GM21515 (cell line): Measurements from ENCODE around the gene GSTP1.
A peak's percentile ranks its signal among the peaks of the same experiment; 100 is the strongest.
"Not testable (repeated sequence)": the region's sequence is repeated elsewhere in the genome, so short reads cannot be mapped to it uniquely, and the experiment has no call there.

ENCODE experiments used
- ATAC-seq: cut with Tn5 transposase; IDR thresholded peaks from one replicate; pipeline ENCODE4 v1.9.1; 2021; ENCODE audit not compliant: unreplicated experiment

Gene GSTP1

DNA sequence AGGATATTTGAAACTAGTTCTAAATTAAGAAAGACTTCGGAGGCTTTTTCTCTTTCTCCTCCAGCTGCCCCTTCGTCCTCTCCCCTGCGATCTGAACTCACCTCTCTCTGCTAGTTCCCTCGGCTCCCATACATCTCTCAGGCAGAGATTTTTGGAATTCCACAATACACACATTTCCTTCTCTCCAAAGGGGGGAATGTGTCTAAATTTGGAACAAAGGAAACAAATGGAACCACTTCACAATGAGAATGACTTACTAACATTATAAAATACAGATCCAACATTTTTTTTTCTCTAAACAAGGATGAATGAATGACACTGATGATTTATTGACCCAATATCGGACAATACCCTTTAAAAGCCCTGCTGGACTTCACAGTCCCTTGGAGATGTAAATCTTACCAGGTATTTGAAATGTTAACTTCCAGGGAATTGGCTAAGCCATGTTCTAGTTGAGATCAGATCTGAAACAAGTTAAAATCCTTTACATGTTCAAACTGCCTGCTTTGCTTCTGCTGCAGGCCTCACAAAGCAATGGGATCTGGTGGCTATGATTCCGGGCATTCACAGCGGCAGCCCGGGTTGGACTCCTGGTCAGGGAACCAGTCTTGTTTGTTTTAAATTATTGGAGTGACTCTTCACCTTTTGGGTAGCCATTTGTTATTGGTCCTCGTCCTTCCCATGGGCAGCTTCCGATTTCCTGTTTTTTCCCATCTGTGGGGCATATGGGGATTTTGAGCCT is 20.5 kb upstream of the GSTP1 start:
- no peak for ATAC-seq

DNA sequence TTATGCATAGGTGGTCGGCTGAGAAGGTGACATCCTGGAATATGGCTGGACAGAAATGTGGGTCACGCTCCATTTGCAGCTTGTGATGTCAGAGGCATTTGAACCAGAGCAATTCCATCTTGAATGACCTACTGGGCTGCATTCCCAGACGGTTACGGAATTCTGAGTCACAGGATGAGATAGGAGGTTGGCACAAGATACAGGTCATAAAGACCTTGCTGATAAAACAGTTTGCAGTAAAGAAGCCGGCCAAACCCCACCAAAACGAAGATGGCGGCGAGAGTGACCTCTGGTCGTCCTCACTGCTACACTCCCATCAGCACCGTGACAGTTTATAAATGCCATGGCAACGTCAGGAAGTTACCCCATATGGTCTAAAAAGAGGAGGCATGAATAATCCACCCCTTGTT is 19.9 kb upstream of the GSTP1 start:
- not testable (repeated sequence) for ATAC-seq

DNA sequence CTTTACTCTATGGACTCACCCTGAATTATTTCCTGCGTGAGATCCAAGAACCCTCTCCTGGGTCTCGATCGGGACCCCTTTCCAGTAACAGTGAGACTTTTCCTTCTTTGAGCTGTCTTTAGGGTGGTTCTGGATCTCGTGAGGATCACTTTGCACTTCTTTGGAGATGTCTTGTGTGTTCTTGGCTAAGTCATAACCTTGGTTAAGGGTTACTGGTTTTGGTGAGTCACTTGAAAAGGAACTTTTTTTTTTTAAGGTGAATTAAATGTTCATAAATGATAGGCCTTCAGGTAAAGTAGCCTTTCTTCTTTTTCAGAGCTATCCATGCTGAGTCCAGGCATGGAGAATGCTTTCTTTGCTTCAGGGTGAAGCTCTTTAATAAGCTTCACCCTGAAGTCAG is 19.4 kb upstream of the GSTP1 start:
- ATAC-seq, result no peak

DNA sequence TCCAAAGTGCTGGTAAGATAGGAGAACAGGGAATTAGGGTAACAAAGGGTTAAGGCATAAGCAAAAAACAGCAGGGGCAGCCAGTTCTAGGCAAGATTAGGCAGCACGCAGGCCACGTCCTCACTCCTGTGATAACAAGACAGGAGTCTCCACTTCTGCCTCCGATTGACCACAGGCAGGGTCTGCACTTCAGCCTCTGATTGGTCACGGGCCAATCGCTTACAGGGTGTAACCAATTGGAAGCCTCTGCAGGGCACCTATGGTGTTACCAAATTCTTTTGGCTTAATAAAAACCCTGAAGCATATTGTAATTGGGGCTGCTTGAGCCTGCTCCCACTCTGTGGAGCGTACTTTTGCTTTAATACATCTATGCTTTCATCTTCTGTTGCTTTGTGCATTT is 12.2 kb upstream of the GSTP1 start:
- ATAC-seq, result no peak

DNA sequence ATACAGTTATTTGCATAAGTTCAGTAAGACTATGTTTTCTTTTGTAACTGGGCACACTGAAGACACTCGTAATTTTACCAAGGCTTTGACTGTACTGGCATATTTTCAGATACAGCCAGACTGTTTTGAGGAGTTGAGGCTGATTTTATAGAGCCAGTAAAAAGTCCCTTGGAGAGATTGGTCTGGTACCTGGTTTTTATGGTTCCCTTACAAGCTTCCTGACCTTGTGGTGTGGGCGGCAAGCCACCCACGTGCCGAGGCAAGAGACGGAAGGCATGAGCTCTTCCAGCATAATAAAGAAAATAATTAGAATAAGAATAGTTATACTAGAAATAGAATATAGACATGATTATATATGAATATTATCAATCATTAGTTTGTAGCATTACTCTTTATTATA is 11.3 kb upstream of the GSTP1 start:
- no peak for ATAC-seq

DNA sequence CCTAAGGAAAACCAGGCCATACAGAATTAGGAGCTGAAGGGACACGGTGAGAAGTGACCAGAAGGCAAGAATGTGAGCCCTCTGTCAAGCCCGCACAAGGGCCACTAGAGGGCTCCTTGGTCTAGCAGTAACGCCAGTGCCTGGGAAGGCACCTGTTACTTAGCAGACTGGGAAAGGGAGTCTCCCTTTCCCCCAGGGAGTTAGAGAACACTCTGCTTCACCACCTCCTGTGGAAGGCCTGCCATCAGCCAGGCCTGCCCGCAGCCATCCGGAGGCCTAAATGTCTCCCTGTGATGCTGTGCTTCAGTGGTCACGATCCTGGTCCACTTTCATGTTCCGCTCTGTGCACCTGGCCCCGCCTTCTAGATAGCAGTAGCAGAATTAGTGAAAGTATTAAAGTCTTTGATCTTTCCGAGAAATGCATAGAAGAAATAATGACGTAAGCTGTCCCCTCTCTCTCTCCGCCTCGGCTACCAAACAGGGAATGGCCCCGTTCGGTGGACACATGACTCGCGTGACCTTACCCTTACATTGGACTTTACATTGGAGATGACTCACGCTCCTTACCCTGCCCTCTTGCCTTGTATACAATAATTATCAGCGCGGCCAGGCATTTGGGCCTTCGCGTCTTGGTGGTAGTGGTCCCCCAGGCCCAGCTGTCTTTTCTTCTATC is 10.7 kb upstream of the GSTP1 start:
- ATAC-seq, result no peak

DNA sequence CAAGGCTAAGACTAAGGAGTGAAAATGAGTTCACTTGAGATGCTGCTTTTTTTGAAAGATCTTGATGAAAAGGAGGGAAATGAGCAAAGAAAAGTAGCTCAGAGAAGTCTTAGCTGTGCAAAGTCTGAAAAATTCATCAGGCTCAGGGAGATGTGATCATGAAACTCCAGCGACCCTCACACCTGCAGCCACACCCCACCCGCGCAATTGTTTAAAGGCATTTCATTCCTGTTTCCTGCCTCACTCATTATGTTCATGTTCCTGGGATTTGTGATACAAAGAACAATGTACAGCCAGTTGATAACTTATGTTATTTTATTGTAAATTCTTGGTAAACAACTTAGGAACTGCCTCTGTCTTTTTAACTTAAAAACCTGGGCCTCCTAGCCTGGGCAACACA is 8.7 kb upstream of the GSTP1 start:
- no peak for ATAC-seq

DNA sequence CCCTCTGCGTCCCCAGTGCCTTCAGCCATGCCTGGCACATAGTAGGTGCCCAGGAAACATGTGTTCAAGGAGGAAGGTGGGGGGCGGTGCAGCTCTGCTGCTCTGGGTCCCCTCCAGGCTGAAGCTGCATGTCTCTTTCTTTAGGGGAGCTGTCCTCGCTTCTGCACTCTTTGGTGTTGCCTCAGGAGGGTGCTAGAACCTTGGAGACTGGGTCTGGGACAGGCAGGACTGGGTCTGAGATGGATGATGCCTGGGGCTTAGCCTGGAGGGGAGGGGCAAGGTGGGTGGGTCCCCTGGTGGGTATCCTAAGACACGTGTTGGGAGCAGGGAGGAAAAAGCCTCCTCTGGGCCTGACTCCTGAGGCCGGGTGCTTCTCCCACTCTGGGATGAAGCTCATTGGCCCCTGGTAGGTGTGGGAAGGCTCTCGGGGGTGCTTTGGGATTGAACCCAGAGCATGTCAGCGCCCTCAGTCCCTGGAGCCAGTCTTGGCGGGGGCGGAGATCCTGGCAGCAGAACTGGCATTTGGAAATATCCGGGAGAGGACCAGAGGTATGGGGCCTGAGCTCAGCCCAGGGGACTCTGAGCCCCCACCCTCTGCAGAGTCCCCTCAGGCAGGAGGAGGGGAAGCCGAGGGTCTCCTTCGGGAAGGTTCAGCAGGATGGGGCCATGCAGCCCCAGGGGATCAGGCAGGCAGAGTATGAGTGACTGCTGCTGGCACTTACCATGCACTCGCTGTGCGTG is 6.7 kb upstream of the GSTP1 start:
- no peak for ATAC-seq

DNA sequence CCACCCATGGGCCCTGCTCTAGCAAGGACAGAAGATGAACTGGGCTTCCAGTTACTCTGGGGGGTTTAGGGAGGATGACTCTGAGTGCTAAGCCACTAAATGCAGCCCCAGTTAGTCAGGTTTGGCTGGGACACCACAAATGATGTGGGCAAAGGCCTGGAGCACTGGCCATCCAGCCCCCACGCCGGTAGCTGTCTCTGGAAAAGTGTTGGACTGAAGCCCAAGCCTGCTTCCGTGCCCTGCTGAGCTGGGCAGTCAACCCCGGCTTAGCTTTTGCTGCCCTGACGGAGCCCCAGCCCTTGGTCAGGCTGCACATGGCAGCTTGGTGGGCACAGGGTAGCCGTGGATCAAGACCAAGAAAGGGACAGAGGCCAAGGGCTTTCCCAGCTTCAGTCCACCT is 5.7 kb upstream of the GSTP1 start:
- ATAC-seq, result no peak

DNA sequence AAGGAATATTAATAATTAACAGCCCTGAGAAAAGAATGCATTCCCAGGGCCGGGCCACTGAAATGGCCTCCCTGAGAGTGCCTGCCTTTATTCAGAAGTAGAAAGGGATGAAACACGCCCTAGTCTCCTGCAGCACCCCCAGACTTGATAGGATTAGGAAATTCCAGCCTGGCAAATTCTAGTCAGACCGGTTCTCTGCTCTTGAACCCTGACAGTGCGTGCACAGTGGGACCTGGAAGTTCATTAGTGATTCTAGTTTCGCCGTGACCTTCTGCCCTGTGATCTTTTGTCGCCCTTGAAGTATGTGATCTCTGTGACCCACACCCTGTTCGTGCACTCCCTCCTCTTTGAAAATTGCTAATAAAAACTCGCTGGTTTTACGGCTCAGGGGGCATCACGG is 2.1 kb upstream of the GSTP1 start:
- ATAC-seq, result no peak

DNA sequence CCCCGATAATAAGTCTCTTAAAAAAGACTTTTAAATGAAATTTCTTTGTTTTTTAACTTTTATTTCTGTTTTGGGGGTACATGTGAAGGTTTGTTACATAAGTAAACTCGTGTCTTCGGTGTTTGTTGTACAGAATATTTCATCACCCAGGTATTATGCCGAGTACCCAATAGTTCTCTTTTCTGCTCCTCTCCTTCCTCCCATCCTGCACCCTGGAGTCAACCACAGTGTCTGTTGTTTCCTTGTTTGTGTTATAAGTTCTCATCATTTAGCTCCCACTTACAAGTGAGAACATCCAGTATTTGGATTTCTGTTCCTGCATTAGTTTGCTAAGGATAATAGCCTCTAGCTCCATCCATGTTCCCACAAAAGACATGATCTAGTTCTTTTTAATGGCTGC is 1.6 kb upstream of the GSTP1 start:
- no peak for ATAC-seq

DNA sequence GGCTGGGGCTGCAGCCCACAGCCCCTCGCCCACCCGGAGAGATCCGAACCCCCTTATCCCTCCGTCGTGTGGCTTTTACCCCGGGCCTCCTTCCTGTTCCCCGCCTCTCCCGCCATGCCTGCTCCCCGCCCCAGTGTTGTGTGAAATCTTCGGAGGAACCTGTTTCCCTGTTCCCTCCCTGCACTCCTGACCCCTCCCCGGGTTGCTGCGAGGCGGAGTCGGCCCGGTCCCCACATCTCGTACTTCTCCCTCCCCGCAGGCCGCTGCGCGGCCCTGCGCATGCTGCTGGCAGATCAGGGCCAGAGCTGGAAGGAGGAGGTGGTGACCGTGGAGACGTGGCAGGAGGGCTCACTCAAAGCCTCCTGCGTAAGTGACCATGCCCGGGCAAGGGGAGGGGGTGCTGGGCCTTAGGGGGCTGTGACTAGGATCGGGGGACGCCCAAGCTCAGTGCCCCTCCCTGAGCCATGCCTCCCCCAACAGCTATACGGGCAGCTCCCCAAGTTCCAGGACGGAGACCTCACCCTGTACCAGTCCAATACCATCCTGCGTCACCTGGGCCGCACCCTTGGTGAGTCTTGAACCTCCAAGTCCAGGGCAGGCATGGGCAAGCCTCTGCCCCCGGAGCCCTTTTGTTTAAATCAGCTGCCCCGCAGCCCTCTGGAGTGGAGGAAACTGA is 731 bp downstream of the GSTP1 start:
- no peak for ATAC-seq

DNA sequence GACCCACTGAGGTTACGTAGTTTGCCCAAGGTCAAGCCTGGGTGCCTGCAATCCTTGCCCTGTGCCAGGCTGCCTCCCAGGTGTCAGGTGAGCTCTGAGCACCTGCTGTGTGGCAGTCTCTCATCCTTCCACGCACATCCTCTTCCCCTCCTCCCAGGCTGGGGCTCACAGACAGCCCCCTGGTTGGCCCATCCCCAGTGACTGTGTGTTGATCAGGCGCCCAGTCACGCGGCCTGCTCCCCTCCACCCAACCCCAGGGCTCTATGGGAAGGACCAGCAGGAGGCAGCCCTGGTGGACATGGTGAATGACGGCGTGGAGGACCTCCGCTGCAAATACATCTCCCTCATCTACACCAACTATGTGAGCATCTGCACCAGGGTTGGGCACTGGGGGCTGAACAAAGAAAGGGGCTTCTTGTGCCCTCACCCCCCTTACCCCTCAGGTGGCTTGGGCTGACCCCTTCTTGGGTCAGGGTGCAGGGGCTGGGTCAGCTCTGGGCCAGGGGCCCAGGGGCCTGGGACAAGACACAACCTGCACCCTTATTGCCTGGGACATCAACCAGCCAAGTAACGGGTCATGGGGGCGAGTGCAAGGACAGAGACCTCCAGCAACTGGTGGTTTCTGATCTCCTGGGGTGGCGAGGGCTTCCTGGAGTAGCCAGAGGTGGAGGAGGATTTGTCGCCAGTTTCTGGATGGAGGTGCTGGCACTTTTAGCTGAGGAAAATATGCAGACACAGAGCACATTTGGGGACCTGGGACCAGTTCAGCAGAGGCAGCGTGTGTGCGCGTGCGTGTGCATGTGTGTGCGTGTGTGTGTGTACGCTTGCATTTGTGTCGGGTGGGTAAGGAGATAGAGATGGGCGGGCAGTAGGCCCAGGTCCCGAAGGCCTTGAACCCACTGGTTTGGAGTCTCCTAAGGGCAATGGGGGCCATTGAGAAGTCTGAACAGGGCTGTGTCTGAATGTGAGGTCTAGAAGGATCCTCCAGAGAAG is 1.6 kb downstream of the GSTP1 start:
- no peak for ATAC-seq

DNA sequence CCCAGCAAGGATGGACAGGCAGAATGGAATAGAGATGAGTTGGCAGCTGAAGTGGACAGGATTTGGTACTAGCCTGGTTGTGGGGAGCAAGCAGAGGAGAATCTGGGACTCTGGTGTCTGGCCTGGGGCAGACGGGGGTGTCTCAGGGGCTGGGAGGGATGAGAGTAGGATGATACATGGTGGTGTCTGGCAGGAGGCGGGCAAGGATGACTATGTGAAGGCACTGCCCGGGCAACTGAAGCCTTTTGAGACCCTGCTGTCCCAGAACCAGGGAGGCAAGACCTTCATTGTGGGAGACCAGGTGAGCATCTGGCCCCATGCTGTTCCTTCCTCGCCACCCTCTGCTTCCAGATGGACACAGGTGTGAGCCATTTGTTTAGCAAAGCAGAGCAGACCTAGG is 2.3 kb downstream of the GSTP1 start:
- no peak for ATAC-seq

DNA sequence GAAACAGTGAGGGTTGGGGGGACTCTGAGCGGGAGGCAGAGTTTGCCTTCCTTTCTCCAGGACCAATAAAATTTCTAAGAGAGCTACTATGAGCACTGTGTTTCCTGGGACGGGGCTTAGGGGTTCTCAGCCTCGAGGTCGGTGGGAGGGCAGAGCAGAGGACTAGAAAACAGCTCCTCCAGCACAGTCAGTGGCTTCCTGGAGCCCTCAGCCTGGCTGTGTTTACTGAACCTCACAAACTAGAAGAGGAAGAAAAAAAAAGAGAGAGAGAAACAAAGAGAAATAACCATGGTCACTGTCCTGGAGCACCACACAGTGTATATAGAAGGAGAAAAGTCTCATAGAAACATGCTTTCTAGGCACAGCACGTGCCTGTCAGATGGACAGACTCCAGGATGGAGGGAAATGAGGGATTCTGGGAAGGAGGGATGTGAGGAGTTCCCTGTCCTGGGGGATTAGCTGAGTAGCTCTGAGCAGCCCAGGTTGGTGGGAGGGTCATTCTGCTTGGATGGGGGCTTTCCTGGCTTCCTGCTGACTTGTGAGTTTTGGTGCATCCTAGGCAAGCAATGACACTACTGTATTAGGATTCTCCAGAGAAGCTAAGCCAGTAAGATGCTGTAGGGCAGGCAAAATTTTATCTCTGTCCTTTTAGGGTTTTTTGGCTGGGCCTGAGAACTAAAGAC is 3.1 kb downstream of the GSTP1 start:
- no peak for ATAC-seq

DNA sequence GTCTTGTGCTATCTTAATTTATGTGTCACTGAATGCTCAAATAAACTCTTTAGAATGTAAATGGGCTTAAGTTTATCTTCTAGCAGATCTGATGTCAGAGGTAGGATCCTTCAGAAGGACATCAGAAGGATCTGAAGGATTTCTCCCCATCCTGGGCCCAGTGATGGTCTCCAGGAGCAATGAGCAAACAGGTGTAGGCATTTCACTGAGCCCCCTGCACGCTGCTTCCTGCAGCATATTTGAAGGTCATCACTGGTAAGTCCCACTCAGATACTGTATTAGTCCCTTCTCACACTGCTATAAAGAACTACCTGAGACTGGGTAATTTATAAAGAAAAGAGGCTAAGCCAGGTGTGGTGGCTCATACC is 4.5 kb downstream of the GSTP1 start:
- ATAC-seq, result peak; percentile 24

DNA sequence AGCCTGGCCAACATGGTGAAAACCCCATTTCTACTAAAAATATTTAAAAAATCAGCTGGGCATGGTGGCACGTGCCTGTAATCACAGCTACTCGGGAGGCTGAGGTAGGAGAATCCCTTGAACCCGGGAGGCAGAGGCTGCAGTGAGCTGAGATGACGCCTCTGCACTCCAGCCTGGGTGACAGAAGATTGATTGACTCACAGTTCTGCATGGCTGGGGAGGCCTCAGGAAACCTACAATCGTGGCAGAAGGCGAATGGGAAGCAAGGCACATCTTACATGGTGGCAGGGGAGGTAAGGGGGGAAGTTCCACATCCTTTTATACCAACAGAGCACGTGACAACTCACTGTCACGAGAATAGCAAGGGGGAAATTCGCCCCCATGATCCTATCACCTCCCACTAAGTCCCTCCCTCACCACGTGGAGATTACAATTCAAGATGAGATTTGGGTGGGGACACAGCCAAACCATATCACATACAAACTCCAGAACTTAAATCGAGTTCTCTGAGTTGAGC is 5.3 kb downstream of the GSTP1 start:
- not testable (repeated sequence) for ATAC-seq

DNA sequence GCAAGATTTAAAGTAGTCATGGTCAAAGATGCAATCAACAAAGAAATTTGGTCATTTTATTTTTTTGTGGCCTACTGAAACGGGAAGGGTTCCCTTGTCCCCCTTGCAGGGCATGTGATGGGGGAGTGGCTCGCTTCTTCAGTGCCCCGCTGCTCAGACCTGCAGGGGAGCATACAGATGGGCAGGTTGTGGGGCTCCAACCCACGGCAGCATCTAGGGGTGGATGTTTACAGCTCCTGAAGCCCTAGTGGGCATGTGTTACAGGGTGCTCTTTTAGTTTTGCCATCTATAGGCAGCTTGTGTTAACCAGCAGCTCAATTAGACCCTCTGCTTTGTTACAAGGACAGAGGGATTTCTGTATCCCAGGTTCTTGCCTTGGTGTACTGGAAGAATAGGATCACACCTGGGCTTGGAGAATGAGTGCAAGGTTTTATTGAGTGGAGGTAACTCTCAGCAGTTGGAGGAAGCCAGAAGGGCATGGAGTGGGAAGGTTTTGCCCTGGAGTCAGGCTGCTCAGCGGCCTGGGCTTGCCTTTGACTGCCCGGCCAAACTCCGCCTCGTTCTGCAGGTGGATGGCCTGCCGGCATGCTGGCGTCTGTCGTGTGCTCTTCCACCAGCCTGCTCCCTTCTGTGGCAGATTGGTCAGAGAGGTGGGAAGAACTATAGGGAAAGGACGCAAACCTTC is 9.4 kb downstream of the GSTP1 start:
- no peak for ATAC-seq

DNA sequence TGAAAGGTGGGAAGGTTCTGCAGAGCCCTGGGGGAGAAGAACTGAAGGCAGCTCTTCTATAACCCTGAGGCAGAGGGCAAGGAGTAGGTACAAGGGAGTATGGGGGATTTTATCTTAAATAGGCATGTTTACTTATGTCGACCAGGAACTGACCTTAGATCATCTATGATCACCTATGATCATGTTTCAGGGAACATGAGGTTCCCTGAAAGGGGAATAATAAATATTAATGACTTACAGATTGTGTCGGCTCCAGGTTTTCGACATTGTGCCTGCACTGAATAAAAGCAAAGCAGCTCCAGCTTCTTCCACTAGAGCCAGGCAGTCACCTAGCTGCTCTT is 9.9 kb downstream of the GSTP1 start:
- no peak for ATAC-seq
